Brain microvascular endothelial cell (primary cell): Measurements from ENCODE around the gene SMG5.

ENCODE experiments used
- DNase-seq: peaks from one replicate; pipeline ENCODE4 v3.0.0-alpha.2; 2020
- H3K27ac ChIP-seq: fragments of 250-450 bp; sonication (Bioruptor Pico); 2 replicates; pipeline ENCODE4 v1.5.1; 2020; ENCODE audit warnings: mild to moderate bottlenecking, moderate library complexity
- H3K27me3 ChIP-seq: fragments of 250-450 bp; sonication (Bioruptor Pico); replicated peaks from 2 replicates; pipeline ENCODE4 v1.5.1; 2020; ENCODE audit warnings: mild to moderate bottlenecking
- H3K36me3 ChIP-seq: fragments of 250-450 bp; sonication (Bioruptor Pico); replicated peaks from 2 replicates; pipeline ENCODE4 v1.5.1; 2020; ENCODE audit warnings: mild to moderate bottlenecking
- H3K4me3 ChIP-seq: 2 replicates; pipeline ENCODE4 v1.5.1; 2011; ENCODE audit warnings: low read depth, mild to moderate bottlenecking, control low read depth, low read length, moderate library complexity
- in situ Hi-C: cut with HindIII; loops from 2 replicates; pipeline ENCODE4 v1.10.0; 2017; ENCODE audit warnings: low sequenced_read_pairs, low pct_ligation_motif_present
- TF ChIP-seq, protein P1 (sequence below): IDR thresholded peaks from 2 replicates; pipeline ENCODE4 v1.5.1; 2011; ENCODE audit warnings: low read depth, mild to moderate bottlenecking, moderate library complexity, low read length, control low read depth, inconsistent platforms; ENCODE audit errors: missing control alignments

Gene SMG5

DNA sequence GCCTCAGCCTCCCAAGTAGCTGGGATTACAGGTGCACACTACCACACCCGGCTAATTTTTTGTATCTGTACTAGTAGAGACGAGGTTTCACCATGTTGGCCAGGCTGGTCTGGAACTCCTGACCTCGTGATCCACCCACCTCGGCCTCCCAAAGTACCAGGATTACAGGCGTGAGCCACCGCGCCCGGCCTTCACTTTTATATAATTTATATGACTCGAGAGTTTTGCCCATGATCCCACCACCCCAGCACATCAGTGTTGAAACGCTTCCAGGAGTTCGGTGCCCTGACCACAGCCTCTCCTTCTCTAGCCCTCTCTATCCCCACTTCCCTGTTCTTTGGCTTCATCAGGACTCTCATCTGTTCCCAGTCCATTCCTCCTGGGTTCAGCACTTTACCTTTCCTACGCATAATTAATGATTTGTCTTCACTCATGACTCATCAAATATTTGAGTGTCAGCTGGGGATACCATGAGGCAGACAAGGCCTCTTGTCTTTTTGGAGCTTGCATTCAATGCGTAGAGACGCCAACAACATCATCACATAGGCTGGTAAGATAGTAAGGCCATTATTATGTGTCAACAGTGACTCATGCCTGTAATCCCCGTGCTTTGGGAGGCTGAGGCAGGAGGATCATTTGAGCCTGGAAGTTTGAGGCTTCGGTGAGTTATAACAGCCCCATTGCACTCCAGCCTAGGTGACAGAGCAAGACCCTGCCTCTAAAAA lies 68.4 kb downstream of the SMG5 start:
- Histone ChIP-seq H3K27ac (peak overlapping the region; percentile 98), H3K36me3 (no peaks in the 10 kb centered on the region), H3K4me3 (peak overlapping the region; percentile 94), H3K27me3 (no peaks in the 10 kb centered on the region)
- DNase-seq: peak; percentile 55
- TF ChIP-seq, protein P1, sequence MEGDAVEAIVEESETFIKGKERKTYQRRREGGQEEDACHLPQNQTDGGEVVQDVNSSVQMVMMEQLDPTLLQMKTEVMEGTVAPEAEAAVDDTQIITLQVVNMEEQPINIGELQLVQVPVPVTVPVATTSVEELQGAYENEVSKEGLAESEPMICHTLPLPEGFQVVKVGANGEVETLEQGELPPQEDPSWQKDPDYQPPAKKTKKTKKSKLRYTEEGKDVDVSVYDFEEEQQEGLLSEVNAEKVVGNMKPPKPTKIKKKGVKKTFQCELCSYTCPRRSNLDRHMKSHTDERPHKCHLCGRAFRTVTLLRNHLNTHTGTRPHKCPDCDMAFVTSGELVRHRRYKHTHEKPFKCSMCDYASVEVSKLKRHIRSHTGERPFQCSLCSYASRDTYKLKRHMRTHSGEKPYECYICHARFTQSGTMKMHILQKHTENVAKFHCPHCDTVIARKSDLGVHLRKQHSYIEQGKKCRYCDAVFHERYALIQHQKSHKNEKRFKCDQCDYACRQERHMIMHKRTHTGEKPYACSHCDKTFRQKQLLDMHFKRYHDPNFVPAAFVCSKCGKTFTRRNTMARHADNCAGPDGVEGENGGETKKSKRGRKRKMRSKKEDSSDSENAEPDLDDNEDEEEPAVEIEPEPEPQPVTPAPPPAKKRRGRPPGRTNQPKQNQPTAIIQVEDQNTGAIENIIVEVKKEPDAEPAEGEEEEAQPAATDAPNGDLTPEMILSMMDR: no peak
- in situ Hi-C loops: no loop called here

GRCh38 chr1:156213644-156213966 lies 69.0 kb downstream of the SMG5 start:
- TF ChIP-seq, protein P1: no peak

DNA sequence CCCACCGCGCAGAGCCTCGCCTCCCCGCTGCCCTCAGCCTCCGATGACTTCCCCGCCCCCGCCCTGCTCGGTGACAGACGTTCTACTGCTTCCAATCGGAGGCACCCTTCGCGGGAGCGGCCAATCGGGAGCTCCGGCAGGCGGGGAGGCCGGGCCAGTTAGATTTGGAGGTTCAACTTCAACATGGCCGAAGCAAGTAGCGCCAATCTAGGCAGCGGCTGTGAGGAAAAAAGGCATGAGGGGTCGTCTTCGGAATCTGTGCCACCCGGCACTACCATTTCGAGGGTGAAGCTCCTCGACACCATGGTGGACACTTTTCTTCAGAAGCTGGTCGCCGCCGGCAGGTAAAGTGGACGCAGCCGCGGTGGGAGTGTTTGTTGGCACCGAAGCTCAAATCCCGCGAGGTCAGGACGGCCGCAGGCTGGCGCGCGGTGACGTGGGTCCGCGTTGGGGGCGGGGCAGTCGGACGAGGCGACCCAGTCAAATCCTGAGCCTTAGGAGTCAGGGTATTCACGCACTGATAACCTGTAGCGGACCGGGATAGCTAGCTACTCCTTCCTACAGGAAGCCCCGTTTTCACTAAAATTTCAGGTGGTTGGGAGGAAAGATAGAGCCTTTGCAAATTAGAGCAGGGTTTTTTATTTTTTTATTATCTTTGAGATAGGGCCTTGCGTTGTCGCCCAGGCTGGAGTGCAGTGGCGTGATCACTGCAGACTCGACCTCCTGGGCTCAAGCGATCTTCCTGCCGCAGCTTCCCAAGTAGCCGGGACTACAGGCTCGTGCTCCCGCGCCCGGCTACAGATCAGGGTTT lies 69.6 kb downstream of the SMG5 start, which contains the start of gene PMF1:
Gene PMF1, plus strand, starts transcription at position 175 of the 811 bp plus-strand sequence. Its CDS starts 9 bp downstream, at position 184.
- DNase-seq: peak; percentile 96
- H3K36me3 ChIP-seq: peaks cover 6% of the 10 kb centered on the region
- in situ Hi-C loops: no loop called here
- TF ChIP-seq, protein P1: no peak
- H3K4me3 ChIP-seq: peak within 1 kb of the TSS; percentile 94
- H3K27me3 ChIP-seq: no peaks in the 10 kb centered on the region
- peak within 1 kb of the TSS; percentile 98 for H3K27ac ChIP-seq

More at GRCh38 chr1:156213644-156213966, 69.0 kb downstream of the SMG5 start:
- DNase-seq: no peak
- peak overlapping the region; percentile 98 for H3K27ac ChIP-seq
- H3K36me3 ChIP-seq: peaks cover 3% of the 10 kb centered on the region
- peak overlapping the region; percentile 94 for H3K4me3 ChIP-seq
- in situ Hi-C loops: no loop called here
- H3K27me3 ChIP-seq: no peaks in the 10 kb centered on the region

- in situ Hi-C loops: no loop called here
- H3K27me3 ChIP-seq: no peaks in the 10 kb centered on the region
- TF ChIP-seq, protein P1: no peak
- H3K27ac ChIP-seq: peak overlapping the region; percentile 98
- H3K4me3 ChIP-seq: peak overlapping the region; percentile 94
- peaks cover 10% of the 10 kb centered on the region for H3K36me3 ChIP-seq
- no peak for DNase-seq
Observed at GRCh38 chr1:156212130-156212529, 70.5 kb downstream of the SMG5 start.

DNA sequence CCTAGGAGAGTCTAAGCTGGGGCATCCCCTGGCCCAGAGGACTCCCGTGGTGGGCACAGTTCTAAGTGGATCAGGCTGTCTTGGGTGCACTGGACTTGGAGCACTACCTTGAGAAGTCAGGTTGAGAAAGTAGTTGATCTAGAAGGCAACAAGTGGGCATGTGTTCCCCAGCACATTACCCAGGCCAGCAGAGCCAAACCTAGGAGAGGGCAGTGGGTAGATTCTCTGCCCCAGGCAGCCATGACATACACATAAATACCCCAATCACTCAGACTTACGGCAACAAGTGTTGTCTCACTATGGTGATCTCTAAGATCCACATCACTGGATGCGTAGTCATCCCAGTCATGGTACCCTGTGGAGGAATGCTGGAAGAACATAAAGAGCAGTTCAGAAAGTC lies 71.4 kb downstream of the SMG5 start:
- TF ChIP-seq, protein P1: no peak
- Histone ChIP-seq H3K27ac (no peak overlapping the region), H3K36me3 (peaks cover 15% of the 10 kb centered on the region), H3K4me3 (no peak overlapping the region), H3K27me3 (no peaks in the 10 kb centered on the region)
- no peak for DNase-seq
- in situ Hi-C loops: no loop called here
